GM19455 (cell line): Measurements from ENCODE around the gene PTPRD.

ENCODE experiments used
- ATAC-seq: cut with Tn5 transposase; IDR thresholded peaks from one replicate; pipeline ENCODE4 v1.9.1; 2021; ENCODE audit not compliant: unreplicated experiment

PTPRD gene

DNA sequence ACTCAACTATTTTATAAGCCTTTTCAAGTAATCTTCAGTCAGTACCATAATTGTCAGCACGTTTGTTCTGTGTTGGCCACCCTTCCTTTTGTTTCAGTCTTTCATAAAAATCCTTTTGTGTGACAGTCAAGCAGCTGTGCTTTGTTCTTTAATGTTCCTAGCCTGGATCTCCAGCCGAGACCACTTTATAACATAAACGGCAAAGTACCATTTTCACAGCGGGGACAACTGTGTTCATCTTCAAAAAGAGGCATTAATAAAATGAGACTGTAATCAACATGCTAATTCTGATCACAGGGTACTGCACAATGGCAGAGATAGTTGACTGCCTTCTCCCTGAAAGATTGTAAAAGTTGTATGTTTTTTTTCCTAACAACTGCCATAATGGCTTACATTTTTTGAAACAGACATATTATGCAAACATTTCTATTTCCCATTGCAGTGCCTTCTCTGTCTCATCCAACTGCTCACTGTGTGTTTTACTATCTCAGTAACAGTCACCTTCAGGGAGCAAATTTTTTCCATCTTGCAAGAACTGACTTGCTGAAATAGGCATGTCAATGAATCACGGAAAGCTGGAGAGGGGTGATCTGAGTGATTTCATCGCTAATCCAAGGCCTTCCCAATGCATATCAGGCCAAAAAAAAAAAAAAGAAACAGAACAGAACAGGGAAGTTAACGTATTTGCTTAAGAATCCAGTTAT is 1984.7 kb downstream of the PTPRD start:
- ATAC-seq, result no peak

DNA sequence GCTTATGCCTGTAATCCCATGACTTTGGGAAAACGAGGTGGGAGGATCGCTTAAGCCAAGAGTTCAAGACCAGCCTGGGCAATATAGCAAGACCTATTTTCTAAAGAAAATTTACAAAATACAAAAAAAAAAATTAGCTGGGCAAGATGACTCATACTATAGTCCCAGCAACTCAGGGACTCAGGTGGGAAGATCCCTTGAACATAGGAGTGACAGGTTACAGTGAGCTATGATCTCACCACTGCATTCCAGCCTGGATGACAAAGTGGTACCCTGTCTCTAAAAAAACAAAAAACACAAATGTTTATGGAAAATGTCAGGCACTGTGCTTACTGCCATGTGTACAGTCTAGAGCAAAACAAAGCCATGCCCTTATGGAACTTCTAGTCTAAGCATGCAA is 1989.9 kb downstream of the PTPRD start:
- ATAC-seq, result no peak

DNA sequence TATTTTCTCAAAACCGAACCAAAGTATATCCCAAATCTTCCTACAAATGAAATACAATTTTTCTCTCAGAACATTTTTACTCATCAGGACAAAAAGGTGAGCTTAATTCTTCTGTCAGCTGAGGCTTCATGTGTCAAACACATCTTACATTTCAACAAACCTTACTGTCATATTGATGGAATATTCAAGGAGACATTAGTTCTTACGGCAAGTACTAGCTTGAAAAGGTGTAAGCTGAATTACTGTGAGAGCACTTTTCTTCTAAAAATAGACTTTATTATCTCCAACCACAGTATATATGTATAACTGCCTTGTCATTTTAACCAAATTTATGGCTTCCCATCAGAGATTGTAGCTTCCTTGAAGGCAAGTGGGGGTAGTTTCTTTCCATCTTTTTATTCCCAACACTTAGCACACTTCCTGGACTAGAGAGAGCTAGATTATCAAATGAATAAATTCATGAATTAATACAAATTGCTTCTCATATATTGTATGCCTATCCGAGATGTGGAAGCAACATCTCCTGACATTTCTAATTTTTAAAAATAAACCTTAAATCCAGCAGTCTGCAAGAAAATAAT is 1990.5 kb downstream of the PTPRD start:
- no peak for ATAC-seq

DNA sequence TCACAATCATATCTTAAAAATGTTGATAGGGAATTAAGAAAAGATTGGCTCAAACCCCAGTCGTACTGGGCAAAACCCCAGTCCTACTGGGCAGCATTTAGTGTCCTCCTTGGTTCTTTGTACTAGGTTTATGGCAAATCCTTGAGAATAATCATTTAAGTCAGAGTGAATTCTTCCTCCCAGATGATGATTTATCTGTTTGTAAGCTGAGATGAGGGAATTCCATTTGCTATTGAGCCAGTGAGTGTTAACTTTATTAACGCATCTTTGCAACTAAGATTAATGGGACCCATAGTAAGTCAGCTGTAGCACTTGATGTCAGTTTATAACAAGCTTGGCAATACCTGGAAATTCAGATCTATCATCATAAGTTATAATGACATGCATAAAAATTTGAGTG is 1991.4 kb downstream of the PTPRD start:
- no peak for ATAC-seq

DNA sequence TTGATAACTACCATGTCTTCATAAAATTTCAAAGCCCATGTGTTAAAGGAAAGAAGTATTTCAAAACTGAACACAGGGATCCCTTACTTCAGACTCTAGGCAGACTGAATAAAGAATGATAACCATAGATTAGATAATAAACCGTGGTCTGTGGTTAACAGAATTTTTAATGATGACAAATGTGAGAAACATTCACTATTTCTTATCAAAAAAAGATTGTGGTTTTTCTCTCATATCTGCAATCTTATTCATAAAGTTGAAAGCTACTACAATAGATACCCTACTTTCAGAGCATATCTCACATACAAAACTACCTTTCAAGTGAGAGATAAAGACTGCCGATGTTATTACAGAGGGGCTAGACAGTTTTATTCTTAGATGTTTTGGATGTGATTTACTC is 1996.4 kb downstream of the PTPRD start:
- no peak for ATAC-seq

DNA sequence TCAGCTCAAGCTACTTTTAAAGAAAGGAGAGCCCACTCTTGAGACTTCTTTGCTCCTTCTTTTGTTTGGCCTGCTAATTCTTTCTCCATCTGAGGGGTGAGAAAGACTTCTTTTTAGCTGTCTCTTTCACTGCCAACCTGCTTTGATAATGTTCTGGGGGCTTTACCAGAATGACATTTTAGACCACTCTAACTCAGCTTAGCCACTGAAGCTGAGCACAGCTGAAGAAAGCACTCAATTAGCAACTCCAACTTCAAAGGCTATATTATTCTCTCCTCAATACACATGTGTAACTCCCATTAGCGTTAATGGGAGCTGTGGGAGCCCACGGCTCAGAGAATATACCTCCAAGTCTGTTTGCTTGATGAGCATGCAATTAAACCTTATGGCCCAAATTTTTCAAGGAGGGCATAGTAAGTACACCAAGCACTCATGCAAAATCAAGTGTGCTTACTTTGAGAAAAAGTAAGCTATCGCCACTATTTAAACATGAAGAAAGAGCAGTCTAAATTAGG is 1997.8 kb downstream of the PTPRD start:
- no peak for ATAC-seq

DNA sequence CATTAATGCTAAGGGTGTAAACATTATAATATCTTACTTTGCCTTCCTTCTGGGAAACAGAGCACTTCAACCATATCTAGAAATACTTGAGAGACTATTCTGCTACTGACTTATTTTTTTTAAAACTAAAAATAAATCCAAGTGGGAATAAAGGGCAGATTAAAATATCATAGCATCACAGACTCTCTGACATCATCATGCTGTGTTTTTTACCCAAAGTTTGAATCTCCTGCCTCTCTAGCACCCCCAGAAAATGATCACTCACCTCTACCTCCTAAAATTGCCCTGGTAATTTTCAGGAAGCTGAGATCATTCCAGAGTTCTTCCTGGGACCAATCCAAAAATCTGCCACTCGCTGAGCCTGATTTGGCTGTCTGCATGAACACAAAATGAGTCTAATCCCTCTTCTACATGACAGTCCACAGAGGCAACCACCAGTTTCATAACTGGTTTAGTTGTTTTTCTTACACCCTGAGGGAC is 1999.4 kb downstream of the PTPRD start:
- no peak for ATAC-seq

DNA sequence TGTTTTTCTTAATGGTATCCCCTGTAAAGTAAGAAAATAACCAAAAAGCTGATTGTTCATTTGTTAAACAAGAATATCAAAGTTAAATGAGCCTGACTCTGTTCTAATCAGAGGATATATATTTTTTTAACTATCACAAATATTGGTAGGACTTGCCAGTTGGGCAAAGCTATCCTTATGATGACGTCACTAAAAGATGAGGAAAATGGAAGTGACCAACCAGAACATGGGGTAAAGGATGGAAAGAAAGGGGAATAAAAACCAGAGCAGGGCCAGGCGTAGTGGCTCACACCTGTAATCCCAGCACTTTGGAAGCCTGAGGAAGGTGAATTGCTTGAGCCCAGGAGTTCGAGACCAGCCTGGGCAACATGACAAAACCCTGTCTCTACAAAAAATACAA is 2001.6 kb downstream of the PTPRD start:
- no peak for ATAC-seq

DNA sequence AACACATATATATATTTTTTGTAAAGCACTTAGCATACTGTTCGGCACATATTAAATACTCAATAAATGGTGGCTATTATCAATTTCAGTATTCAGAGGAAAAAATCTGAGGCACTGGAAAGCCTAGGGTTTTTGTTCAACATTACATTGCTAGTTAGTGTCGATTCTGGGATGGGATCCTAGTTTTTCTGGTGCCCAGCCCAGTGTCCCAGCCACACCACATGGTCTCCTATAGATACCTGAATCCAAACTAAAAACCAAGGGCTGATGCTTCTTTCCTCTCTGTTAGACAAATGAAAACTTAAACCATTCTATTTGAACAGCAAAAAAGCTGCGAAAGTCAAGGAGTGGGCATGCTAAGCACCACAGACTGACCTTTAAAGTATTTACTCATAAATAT is 2002.5 kb downstream of the PTPRD start:
- ATAC-seq, result no peak

DNA sequence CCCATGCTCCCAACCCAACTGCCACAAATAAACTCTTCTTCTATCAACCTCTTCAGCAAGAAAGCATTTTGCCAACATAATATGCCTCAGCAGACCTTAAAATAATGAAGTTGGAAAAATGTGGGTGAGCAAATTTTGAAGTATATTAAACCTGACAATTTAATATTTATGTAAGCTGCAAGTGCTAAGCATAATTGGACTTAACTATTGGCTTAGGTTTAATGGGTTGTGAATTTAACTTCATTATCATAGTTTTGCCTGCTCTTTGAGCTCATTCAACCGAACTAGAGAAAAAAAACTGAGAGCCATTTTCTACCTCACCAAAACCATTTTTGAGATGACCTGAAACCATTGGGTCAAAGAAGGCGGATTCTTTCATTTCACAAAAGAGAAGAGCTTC is 2007.7 kb downstream of the PTPRD start:
- ATAC-seq, result no peak

DNA sequence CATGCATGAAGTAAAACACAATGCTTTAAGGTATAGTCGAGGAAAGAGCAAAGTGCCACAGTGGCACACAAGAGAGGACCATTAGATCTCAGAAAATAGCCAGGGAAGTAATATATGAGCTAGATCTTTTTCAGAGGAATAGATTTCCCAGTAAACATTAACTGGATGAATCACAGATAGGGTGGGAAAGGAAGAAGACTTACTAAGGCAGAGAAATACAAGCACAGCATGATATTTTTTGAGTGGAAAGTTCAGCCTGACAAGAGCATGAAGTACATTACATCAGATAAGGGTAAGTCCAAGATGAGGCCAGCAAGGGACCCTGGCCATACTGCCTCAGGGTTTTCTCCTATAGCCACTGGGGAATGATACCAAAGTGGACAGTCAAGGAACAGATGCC is 2008.6 kb downstream of the PTPRD start:
- ATAC-seq, result no peak

DNA sequence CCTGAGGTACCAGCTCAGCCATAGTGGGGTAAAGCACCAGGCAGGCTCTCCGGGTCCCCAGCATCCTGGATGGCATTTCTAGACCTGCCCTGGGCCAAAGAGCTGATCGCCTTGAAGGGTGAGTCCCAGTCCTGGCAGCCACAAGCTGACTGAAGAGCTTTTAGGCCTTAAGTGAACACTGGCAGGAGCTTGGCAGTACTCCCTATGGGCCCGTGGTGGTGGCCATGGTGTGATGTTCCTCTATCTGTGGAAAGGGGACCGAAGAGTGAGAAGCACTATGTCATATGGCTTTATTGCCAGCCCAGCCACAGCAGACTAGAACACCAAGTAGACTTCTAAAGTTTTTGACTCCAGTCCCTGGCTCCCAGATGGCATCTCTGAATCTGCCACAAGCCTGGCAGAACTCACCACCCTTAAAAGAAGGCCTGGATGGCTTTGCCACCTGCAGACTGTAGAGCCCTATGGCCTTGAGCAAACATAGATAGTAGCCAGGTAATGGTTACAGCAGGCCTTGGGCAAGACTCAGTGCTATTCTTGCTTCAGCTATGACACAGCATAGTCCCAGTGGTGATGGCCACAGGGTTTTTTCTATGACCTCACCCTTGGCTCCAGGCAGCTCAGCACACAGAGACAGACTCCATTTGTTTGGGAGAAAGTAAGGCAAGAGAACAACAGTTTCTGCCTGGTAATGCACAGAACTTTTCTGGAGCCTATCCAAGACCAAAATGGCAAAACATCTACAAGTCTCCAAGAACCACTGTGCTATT is 2011.7 kb downstream of the PTPRD start:
- ATAC-seq, result no peak

DNA sequence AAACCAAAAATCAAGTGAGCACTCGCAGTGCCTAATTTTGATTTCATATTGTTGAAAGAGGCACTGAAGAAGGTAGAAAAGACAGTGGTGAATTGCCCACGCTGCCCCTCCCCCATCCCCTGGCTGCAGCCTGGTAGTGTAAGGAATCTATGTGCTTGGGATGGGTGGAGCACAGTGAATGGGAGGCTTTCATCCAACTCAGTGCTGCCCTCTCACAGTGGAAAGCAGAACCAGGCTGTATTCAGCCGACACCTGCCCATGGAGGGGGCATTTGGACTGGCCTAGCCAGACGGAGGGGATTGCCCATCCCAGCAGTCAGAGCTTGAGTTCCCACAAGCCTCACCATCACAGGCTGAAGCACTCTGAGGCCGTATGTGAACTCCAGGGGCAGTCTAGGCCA is 2012.9 kb downstream of the PTPRD start:
- no peak for ATAC-seq

DNA sequence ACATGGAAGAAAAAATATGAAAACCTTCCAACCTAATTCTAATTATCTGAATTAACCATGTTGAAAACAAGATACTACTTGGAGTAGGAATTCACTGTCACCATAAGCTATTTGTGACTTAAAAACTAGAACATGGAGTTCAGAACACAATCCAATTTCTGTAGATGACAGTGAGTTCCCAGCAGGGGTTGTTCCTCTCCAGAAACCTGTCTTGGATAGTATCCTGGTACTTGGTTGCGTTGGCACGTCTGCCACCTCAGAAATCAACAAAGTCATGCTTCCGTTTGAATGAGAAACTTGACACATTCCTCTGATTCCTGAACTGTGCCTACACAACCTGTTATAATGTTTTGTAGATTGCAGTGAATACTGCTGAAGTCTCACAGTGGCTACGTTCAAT is 2023.3 kb downstream of the PTPRD start:
- no peak for ATAC-seq

DNA sequence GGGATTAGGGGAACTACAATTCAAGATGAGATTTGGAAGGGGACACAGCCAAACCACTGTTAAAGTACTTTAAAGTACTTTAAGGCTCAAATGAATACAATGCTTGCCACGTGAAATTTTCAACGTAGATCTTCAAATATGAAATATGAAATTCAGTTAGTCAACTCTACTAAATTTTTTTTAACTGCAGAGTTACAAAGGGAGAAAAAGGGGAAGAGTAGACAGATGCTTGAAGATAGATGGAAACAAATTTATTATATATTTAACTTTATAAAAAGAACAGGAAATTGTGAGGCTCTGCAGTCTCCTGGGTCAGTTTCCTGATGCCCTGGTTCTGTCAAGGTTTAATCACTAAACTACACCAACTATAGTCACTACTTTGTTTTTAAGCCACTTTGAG is 2027.8 kb downstream of the PTPRD start:
- ATAC-seq, result no peak

DNA sequence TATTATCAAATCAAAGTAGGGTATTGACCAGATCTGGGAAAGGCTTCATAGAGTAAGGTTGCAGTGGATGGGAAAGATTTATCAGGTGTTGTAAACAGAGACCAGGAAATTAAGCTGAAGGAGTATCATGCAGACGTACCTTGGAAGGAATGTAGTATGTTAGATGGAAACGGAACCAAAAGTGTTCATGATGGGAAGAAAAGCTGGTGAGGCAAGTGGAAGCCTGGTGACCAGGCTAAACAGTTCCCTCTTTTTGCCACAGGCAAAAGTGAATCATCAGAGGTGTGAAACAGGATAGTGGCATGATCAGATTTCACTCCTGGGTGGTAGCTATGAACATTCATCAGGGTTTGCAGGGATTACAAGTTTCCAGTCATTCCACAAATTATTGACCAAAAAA is 2033.1 kb downstream of the PTPRD start:
- ATAC-seq, result no peak

DNA sequence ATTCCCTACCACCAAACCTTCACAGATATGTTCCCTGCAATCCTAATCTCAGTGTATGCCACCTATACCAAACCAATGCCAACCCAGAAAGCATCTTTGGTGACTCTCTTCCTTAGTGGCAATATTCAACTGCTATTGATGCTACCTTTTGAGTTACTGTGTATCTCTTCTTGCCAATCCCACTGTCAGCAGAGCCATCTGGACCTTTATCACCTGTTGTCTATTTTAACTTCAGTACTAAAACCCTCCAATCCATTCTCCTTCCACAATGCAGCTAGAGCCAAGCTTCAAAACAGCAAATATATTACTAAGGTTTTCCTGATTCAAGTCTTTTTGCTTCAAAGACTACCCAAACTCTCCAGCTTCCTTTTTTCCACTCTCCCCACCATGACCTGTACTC is 2036.1 kb downstream of the PTPRD start:
- no peak for ATAC-seq

DNA sequence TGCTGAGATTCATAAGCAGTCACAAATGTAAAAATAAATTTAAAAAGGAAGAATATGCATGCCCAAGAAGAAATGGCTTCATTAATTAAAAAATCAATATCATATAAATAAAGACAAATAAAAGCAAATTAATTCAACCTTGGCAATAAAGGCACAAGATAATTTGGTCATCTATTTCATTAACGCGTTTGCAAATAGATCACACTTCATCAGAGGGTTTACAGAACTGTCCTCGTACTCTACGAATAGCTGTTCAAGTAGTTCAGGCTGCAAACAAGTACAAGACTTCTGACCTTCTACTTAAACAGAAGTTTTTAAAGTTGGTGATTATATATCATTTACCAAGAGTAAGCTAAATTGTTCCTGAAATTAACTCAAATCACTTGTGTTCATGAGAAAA is 2038.0 kb downstream of the PTPRD start:
- no peak for ATAC-seq

DNA sequence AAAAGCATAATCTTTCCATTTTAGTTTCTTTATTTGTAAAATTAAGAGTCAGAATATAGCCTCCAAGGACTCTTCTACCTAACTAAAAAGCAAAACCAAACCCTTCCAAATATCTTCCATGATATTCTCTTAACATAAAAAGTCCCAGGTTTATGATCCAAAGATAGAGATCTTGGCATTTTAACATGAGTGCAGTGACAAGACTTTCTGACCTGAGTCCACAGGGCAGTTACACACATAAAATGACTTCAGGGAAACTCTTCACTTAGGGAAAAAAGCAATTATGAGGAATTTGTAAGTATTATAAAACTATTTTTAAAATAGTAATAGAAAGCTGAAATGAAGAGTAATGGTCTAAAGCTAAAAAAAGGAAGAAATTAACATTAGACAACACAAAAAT is 2040.6 kb downstream of the PTPRD start:
- ATAC-seq, result no peak

DNA sequence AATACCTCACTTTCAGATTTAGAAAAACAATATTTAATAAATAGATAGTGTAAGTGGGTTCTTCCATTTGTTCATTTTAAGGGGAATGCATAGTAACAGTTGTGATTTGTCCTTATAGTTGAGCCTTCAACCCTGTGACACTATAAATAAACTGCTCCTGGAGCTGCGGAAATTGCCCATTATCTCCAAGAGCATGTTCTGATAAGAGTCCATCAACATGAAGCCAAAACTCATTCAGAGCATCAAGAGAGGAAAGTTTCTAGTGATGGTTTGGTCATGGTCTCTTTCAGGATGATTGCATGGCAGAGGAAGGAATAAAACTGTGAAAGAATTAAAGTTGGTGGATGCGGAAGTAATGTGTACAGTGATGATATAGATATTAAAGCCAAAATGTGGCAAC is 2041.2 kb downstream of the PTPRD start:
- no peak for ATAC-seq

DNA sequence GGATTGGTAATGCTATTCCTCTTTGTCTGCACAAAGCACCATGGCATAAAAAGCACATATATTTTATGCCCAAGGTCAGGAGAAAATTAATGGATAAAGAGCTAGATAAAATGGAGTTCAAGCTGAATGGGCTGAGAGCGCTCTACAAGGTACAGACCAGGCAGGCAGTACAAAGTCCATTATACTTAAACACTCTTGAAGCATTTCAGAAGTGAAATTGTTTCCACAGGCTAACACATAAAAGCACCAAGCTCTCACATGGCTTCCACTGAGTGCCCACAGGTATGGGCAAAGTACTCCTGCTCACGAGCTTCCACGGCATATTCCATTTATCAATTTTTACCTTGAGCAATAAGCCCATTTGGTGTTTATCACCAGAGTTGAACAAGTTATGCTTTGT is 2042.0 kb downstream of the PTPRD start:
- ATAC-seq, result no peak

DNA sequence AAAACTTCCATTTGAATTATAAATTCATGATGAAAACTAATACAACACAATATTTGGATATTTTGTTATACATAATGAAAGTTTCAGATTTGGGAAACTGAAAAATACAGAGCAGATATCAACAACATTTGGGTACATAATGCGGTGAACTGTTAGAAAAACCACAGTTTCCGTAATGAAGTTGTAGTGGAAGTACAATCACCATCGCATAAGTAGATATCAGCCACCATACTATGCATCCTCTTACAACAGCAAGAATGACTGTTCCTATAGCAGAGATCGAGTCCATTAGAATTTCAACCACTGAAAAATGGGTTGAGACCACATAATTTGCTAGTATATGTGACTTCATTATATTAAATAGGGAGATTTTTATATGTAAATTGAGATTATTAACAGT is 2043.0 kb downstream of the PTPRD start:
- no peak for ATAC-seq
